Stimulated activated naive CD8-positive, alpha-beta T cell treated with anti-CD3 and anti-CD28 coated beads, Interleukin-15, amount 100 ng/mL, for 72 hours (primary cell): ENCODE data around the gene EPN1.

ENCODE experiments used
- ATAC-seq: fragments of 150-1000 bp; cut with Tn5 transposase; 2 replicates; pipeline ENCODE4 v1.10.0; 2021; ENCODE audit warnings: mild to moderate bottlenecking, moderate library complexity
- DNase-seq, 2 donors: peaks; one replicate each; pipeline ENCODE4 v3.0.0; 2021 to 2022
- H3K27ac Mint-ChIP-seq, 2 donors: one replicate each; pipeline ENCODE4 v1.8.0; 2022; ENCODE audit warnings: mild to moderate bottlenecking in 2 of 2, mixed read lengths in 2 of 2, moderate library complexity in 2 of 2
- H3K27me3 Mint-ChIP-seq: one replicate; pipeline ENCODE4 v1.8.0; 2022; ENCODE audit warnings: mixed read lengths
- H3K4me1 Mint-ChIP-seq: one replicate; pipeline ENCODE4 v1.8.0; 2022; ENCODE audit warnings: mild to moderate bottlenecking, mixed read lengths
- H3K4me3 Mint-ChIP-seq, 2 donors: one replicate each; pipeline ENCODE4 v1.8.0; 2022; ENCODE audit warnings: mild to moderate bottlenecking in 2 of 2, mixed read lengths in 2 of 2, moderate library complexity in 1 of 2
- H3K9me3 Mint-ChIP-seq, 2 donors: one replicate each; pipeline ENCODE4 v1.8.0; 2022; ENCODE audit warnings: mixed read lengths in 2 of 2

EPN1 gene

DNA sequence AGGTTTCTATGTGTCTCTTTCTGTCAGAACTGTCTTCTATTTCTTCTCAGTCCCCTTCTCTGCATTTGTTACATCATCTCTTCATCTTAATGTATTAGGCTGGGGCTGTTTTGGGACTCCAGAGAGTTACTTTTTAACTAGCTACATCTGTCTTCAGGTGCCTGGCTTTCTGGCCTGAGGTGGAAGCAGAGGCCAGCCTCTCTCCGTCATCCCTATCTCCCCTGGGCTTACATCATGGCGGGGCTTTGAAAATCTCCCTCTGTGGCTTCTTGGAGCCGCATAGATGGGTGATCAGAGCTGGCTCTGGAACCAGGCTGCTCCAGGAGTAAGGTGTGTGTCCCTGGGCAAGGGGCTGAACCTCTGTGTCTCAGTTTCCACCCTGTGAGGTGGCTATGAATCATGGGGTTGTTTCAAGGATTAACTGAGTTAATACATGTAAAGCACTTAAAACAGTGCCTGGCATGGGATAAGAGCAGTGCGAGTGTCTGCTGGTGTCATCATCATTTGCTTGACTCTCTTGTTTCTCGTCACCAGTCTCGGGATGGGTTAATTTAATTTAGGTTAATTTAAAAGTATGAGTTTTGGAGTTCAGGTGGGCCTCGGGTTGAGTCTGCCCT is 2.0 kb downstream of the EPN1 start:
- DNase-seq: no peak
- H3K4me3 Mint-ChIP-seq: peak overlapping the region; percentile 91 to 92
- ATAC-seq: no peak
- peaks cover 76% of the 10 kb centered on the region for H3K4me1 Mint-ChIP-seq
- no peaks in the 10 kb centered on the region for H3K27me3 Mint-ChIP-seq
- no peaks in the 10 kb centered on the region for H3K9me3 Mint-ChIP-seq
- peak overlapping the region in 1 of 2 donors; percentile 48 for H3K27ac Mint-ChIP-seq

DNA sequence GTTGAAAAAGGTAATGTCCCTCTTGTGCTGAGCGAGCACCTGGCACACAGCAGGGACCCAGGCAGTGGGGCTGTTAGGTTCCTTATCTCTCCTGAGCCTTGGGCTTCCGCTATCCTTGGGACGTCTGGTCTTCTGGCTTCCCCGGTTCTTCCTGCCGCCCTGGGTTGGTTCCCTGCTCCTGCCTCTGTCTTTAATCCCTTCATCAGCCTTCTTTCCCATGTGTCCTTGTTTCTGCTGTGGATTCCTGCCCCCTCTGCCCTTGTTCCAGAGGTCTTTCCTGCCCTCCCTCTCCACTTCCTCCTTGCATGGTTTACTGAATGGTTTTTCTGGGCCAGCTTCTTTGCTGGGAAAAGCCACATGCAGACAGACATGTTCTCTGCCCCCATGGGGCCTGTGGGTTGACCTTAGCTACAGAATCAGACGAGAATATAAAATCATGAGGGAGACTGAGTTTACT is 2.6 kb downstream of the EPN1 start:
- Mint-ChIP-seq H3K4me1 (peaks cover 70% of the 10 kb centered on the region), H3K4me3 (peak overlapping the region in 1 of 2 donors; percentile 38), H3K27me3 (no peaks in the 10 kb centered on the region), H3K9me3 (no peaks in the 10 kb centered on the region), H3K27ac (peak overlapping the region; percentile 48 to 73)
- DNase-seq (no peak), ATAC-seq (no peak)

DNA sequence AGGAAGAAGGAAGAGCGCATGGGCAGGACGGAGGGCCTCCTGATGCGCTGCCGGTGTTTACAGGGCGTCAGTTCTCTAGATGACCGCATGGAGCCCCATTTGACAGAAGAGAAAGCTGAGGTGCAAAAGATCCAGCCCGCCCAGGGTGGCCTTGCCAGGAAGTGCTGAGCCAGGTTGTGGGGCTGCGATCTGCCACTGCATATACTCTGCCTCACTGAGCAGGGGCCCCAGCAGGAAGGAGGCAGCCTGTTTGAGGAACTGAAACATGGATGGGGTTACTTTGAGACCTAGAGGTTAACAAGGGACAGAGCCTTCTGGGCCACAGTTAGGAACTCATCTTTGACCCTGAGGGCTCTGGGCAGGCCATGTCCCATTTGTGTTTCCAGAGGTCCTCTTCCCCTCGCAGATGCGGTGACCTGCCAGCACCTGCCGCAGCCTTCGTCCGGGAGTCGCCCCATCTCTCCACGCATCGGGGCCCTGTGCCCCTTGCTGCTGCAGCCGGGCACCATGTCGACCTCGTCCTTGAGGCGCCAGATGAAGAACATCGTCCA is 3.2 kb downstream of the EPN1 start:
- peak overlapping the region; percentile 73 to 94 for H3K27ac Mint-ChIP-seq
- DNase-seq (no peak), ATAC-seq (no peak)
- H3K4me3 Mint-ChIP-seq: peak overlapping the region in 1 of 2 donors; percentile 38
- no peaks in the 10 kb centered on the region for H3K9me3 Mint-ChIP-seq
- peaks cover 67% of the 10 kb centered on the region for H3K4me1 Mint-ChIP-seq
- H3K27me3 Mint-ChIP-seq: no peaks in the 10 kb centered on the region

DNA sequence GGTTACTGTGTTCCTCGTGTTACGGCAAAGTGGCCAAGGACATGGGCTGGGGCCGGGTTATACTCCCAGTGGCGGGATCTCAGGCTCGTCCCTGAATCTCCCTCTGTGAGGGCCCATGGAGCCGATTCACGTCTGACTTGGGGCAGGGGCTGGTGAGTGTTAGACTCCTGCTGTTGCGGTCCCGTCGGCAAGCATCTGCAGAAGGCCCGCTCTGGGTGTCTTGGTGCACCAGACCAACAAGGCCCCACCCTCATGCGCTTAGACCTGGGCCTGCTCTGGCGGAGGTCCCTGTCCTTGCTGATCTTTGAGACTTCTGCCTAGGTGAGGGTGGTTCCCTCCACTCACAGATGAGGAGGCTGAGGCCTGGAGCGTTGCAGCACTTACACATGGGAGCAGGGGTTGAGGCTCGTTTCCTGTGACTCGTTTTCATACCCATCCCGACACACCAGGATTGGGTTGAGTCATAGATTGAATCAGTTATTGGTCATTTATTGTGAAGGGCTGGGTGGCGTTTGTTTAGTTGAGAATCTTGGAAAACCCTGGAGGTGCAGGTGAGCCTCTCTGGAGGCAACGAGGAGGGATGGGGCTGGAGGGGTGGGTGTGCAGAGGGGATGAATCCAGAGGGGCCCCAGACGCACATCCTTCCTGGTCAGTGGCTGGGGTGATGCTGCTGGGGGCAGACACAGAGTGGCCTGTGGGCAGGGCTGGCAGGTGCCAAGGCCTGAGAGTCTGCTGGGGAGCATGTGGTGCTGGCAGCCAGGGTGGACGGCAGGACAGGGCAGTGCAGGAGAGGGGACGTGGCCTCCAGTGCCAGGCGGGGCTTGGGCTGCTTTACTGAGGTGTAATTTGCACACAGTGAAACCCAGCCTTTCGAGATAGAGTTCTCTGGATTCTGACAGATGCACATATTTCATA is 4.6 kb downstream of the EPN1 start:
- H3K4me3 Mint-ChIP-seq: no peak overlapping the region
- peak overlapping the region in 1 of 2 donors; percentile 83 for H3K27ac Mint-ChIP-seq
- no peaks in the 10 kb centered on the region for H3K9me3 Mint-ChIP-seq
- DNase-seq (no peak), ATAC-seq (no peak)
- H3K4me1 Mint-ChIP-seq: peaks cover 54% of the 10 kb centered on the region
- no peaks in the 10 kb centered on the region for H3K27me3 Mint-ChIP-seq

DNA sequence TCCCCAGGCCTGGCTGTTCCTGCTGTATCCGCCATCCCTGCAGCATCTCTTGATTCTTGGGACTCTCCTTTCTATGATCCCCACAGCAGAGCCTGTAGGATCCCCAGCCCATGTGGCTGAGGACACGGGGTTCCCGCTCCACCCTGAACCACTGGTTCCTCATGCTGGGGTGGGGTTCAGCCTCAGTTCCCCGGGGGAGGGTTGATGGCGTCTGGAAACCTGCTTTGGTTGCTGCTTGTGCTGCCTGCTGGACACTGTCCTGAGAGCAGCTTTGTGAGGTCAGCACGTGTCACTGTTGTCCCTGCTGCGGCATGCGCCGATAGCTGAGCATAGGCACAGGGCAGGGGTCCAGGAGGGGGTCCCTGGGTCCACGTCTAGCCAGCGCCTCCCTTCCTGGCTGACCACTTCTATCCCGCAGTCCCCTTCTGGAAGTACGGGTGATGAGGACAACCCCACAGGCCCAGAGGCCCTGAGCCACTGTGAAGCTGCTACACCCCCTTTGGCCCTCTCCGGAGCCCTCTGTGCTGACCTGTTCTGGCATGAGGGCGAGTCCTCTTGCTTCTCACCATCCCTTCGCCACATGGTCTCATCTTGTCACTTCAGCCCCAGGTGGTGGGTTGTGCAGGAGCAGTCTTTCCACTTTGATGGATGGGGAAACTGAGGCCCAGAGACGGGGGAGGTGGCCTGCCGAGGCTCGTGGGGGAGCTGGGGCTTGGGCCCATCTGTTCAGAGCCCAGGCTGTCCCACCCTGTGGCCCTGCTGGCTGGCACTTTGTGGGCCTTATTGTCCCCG is 5.5 kb downstream of the EPN1 start:
- Mint-ChIP-seq H3K27ac (peak overlapping the region in 1 of 2 donors; percentile 77), H3K4me3 (no peak overlapping the region)
- ATAC-seq: no peak

DNA sequence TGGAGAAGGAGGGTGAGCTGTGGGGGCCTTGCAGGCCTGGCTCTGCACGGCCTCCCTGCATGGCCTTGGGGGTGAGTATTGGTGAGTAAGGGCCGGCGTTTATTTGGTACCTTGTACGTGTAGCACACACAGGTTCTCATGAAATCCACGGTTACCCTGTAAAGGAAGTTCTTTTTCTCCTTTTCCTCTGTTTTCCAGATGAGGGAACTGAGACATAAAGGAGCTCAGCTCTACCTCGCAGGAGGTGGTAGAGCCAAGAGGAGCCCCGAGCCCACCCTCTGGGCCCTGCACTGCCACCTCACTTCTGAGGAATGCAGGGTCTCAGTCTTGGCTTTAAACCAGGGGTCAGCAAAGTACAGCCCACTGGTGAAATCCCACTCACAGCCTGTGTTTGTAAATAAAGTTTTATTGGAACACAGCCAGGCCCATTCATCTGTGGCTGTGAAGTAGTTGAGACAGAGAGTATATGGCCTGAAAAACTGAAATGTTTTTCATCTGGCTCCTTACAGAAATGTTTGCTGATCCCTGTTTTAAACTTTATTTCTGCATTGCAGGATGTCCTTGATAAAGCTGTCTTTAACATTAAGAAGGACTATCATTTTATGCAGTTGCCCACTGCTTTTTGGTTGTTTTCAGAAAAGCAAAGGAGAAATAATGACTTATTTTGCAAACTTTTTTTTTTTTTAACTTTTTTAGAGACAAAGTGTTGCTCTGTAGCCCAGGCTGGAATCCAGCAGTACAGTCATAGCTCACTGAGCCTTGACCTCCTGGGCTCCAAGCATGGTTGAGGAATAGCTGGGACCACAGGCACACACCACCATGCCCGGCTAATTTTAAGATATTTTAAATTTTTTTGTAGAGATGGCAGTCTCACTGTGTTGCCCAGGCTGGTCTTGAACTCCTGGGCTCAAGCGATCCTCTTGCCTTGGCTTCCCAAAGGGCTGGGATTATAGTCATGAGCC is 6.4 kb downstream of the EPN1 start:
- Mint-ChIP-seq H3K4me3 (no peak overlapping the region), H3K27me3 (no peaks in the 10 kb centered on the region), H3K27ac (peak overlapping the region in 1 of 2 donors; percentile 34), H3K9me3 (no peaks in the 10 kb centered on the region), H3K4me1 (peaks cover 55% of the 10 kb centered on the region)
- no peak for DNase-seq
- no peak for ATAC-seq

More for the DNA sequence above, 5.5 kb downstream of the EPN1 start:
- Mint-ChIP-seq H3K9me3 (no peaks in the 10 kb centered on the region), H3K27me3 (no peaks in the 10 kb centered on the region), H3K4me1 (peaks cover 54% of the 10 kb centered on the region)
- DNase-seq: no peak

DNA sequence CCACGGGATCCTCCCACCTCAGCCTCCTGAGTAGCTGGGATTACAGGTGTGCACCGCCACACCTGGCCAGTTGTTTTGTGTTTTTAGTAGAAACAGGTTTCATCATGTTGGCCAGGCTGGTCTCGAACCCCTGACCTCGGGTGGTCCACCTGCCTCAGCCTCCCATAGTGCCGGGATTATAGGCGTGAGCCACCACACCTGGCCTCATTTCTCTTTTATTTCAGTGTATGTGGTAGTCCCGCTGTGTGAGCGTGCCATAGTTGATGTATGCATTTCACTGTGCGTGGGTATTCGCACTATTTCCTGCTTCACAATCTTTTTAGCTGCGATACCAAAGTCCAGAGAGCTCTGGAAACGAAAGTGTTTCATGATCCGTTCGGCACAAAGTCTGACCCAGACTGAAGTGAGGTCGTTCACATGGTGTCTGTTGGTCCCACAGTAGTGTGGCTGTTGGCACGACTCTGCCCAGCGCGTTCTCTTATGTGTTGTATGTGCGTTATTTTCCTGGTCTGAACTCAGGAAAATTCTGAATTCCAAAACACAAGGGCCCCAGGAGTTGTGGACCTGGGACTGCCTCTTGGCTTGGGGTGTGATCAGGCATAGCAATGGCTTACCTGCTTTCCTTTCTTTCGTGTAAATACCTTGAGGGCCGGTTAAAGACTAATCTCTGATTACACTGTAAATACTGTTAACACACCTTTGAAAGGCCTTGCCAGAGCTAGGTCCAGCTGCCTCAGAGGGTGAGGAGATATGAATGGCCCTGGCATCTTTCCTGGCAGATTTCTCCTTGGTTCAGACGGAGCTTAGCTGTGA is 8.6 kb downstream of the EPN1 start:
- H3K27ac Mint-ChIP-seq: no peak overlapping the region
- DNase-seq (no peak), ATAC-seq (no peak)
- no peaks in the 10 kb centered on the region for H3K9me3 Mint-ChIP-seq
- no peak overlapping the region for H3K4me3 Mint-ChIP-seq
- H3K4me1 Mint-ChIP-seq: peaks cover 35% of the 10 kb centered on the region
- no peaks in the 10 kb centered on the region for H3K27me3 Mint-ChIP-seq

DNA sequence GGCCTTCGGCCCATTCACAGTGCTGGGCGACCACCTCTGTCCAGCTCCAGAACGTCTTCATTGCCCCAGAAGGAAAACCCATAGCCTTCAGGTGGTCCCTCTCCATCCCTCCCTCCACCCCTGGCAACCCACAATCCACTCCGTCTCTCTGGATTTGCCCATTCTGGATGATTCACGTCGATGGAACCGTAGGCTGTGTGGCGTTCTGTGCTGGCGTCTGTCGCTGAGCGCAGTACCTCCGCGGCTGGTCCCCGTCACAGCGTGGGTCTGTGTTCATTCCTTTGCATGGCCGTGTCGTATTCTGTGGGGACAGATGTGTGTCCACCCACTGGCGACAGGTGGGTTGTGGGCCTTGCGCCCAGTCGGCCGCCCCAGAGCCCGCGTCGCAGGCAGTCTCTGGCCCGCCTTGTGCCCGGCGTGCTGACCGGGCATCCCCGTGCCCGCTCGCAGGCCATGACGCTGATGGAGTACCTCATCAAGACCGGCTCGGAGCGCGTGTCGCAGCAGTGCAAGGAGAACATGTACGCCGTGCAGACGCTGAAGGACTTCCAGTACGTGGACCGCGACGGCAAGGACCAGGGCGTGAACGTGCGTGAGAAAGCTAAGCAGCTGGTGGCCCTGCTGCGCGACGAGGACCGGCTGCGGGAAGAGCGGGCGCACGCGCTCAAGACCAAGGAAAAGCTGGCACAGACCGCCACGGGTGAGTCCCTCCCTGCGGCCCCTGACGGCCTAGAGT is 10.1 kb downstream of the EPN1 start:
- no peak overlapping the region for H3K27ac Mint-ChIP-seq

DNA sequence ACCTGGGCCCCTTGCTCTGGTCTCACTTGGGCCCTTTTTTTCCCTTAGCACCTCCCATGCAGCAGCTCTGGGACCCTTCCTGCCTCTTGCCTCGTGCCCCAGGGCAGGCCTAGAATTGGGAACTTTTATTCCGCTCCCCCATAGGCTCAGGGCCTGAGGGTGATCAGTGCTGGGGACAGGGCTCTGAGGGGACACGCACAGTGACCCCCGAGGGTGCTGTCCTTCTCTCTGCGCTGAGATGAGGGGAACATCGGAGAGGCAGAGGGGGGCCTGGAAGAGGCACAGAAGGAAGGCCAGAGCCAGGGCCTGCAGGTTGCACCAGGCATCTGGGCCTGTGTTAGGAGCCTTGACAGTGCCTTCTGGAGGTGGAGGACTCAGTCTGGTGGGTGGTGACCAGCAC is 10.8 kb downstream of the EPN1 start:
- H3K27ac Mint-ChIP-seq: peak overlapping the region in 1 of 2 donors; percentile 28
- ATAC-seq: no peak

More for the DNA sequence above, 10.1 kb downstream of the EPN1 start:
- no peaks in the 10 kb centered on the region for H3K9me3 Mint-ChIP-seq
- H3K4me3 Mint-ChIP-seq: no peak overlapping the region
- H3K27me3 Mint-ChIP-seq: no peaks in the 10 kb centered on the region
- DNase-seq (no peak), ATAC-seq (no peak)
- peaks cover 21% of the 10 kb centered on the region for H3K4me1 Mint-ChIP-seq

DNA sequence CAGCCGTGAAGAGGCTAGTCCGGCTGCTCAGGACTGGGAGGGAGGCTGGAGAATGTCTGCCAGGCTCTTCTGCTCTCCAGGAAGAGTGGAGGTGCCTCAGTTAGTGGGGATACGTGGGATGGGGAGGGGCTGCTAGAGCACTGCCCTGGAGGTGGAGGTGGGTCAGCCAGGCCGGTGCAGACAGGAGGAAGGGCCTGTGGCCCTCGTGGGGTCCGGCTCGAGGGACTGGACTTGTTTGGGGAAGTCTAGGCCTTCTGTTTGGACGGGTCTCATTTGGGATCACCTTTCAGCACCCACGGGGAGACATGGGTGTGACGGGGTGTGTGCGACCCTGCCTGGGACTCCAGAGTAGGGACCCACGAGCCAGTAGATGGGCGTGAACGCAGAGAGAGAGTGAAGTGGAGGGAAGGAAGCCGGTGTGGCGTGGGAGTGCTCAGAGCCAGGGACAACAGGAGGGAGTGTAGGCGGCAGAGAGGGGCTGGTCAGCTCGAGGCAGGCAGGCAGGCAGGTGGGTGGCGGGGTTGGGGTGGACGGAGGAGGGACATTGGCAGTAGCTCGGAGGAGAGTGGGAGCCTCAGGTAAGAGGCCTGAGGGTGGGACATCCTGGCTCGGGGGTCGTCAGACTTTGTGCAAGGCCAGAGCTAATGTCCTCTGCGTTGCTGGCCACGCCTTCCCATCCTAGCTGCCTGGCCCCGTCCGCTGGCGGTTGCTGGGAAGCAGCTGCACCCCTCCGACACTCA is 11.5 kb downstream of the EPN1 start:
- ATAC-seq (no peak), DNase-seq (no peak)
- Mint-ChIP-seq H3K27me3 (no peaks in the 10 kb centered on the region), H3K4me1 (peaks cover 12% of the 10 kb centered on the region), H3K9me3 (no peaks in the 10 kb centered on the region), H3K27ac (peak overlapping the region; percentile 76 to 85), H3K4me3 (no peak overlapping the region)

More for the DNA sequence above, 10.8 kb downstream of the EPN1 start:
- Mint-ChIP-seq H3K9me3 (no peaks in the 10 kb centered on the region), H3K27me3 (no peaks in the 10 kb centered on the region), H3K4me1 (peaks cover 14% of the 10 kb centered on the region), H3K4me3 (no peak overlapping the region)
- DNase-seq: no peak

DNA sequence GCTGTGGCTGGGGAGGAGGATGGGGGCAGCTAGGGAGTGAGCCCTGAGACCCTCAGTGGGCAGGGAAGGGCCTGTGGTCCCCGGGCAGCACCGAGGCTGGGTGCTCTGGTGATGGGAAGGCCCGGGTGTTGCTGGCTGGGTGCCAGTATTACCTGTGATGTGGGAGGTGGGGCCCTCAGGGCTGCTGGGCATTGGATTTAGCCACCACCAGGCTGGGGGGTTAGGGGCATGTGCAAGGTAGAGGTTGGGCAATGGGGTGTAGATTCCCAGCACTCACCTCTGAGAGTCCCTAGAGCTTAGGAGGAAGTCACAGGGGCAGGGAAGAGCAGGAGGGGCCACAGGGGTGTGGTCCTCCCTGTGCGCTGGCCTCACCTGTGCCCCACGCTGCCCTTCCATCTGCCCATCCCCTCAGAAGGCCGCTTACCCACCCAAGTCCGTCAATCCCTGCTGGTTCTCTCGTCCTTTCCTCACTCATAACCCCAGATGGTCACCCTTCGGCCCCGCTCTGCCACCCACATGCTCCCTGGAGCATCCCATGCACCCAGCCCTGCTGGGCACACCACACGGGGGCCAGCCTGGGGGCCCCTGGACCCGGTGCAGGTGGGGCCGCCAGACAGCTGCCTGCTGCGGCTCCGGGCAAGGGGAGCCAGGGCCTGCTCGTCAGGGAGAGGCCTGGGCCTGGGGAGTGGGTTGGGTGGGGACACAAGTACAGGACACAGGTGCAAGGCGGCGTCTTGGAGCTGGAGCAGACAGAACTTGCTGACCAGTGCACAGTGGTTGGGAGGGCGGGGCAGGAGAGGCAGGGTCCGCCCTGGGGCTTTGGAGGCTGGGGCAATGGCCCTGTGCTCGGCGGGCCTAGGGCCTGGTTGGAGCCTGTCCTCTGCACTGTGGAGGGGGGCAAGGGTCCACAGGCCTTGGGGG is 12.5 kb downstream of the EPN1 start:
- H3K4me3 Mint-ChIP-seq: no peak overlapping the region
- peaks cover 12% of the 10 kb centered on the region for H3K4me1 Mint-ChIP-seq
- peak overlapping the region in 1 of 2 donors; percentile 42 for H3K27ac Mint-ChIP-seq
- H3K27me3 Mint-ChIP-seq: no peaks in the 10 kb centered on the region
- DNase-seq: no peak
- no peak for ATAC-seq
- H3K9me3 Mint-ChIP-seq: no peaks in the 10 kb centered on the region
